WTC11 (cell line): ENCODE measurements around the gene NPIPB4.
"Not testable (repeated sequence)": the region's sequence is repeated elsewhere in the genome, so short reads cannot be mapped to it uniquely, and the experiment has no call there.

Source experiments
- ATF3 ChIP-seq: sonication (generic); formaldehyde crosslinking; conservative IDR thresholded peaks from 2 replicates; pipeline ENCODE4 v1.8.1; 2022; ENCODE audit warnings: mild to moderate bottlenecking, missing genetic modification reagents
- CREM ChIP-seq: sonication (generic); formaldehyde crosslinking; IDR thresholded peaks from 2 replicates; pipeline ENCODE4 v1.8.1; 2022; ENCODE audit warnings: mild to moderate bottlenecking, missing genetic modification reagents, moderate library complexity
- CTCF ChIP-seq: fragments of 200-600 bp; IDR thresholded peaks from 2 replicates; pipeline ENCODE4 v1.8.0; 2022; ENCODE audit warnings: antibody characterized with exemption
- FOXP1 ChIP-seq: sonication (generic); formaldehyde crosslinking; IDR thresholded peaks from 2 replicates; pipeline ENCODE4 v1.8.0; 2022; ENCODE audit warnings: missing genetic modification reagents, mild to moderate bottlenecking, moderate library complexity, borderline replicate concordance
- GABPB1 ChIP-seq: sonication (generic); formaldehyde crosslinking; IDR thresholded peaks from 2 replicates; pipeline ENCODE4 v1.8.1; 2023; ENCODE audit warnings: mild to moderate bottlenecking, missing genetic modification reagents
- HMGXB4 ChIP-seq: sonication (generic); formaldehyde crosslinking; IDR thresholded peaks from 2 replicates; pipeline ENCODE4 v1.8.1; 2023; ENCODE audit warnings: mild to moderate bottlenecking, moderate library complexity, missing genetic modification reagents
- IRF2 ChIP-seq: sonication (generic); formaldehyde crosslinking; IDR thresholded peaks from 2 replicates; pipeline ENCODE4 v1.8.0; 2022; ENCODE audit warnings: low read depth, missing genetic modification reagents, borderline replicate concordance
- PRDM15 ChIP-seq: sonication (generic); formaldehyde crosslinking; IDR thresholded peaks from 2 replicates; pipeline ENCODE4 v1.8.0; 2022; ENCODE audit warnings: missing genetic modification reagents
- PREB ChIP-seq: sonication (generic); formaldehyde crosslinking; IDR thresholded peaks from 2 replicates; pipeline ENCODE4 v1.8.1; 2022; ENCODE audit warnings: mild to moderate bottlenecking, missing genetic modification reagents, moderate library complexity, borderline replicate concordance
- ZBTB21 ChIP-seq: sonication (generic); formaldehyde crosslinking; IDR thresholded peaks from 2 replicates; pipeline ENCODE4 v1.8.1; 2023; ENCODE audit warnings: mild to moderate bottlenecking, missing genetic modification reagents, borderline replicate concordance
- ZNF263 ChIP-seq: sonication (generic); formaldehyde crosslinking; IDR thresholded peaks from 2 replicates; pipeline ENCODE4 v1.8.1; 2022; ENCODE audit warnings: low read depth, mild to moderate bottlenecking, moderate library complexity, missing genetic modification reagents
- TF ChIP-seq, protein P1 (sequence below): sonication (generic); formaldehyde crosslinking; IDR thresholded peaks from 2 replicates; pipeline ENCODE4 v1.8.1; 2023; ENCODE audit warnings: mild to moderate bottlenecking, missing genetic modification reagents, moderate library complexity
- TF ChIP-seq, protein P2 (sequence below): sonication (generic); formaldehyde crosslinking; IDR thresholded peaks from 2 replicates; pipeline ENCODE4 v1.8.1; 2023; ENCODE audit warnings: mild to moderate bottlenecking, missing genetic modification reagents, moderate library complexity

DNA sequence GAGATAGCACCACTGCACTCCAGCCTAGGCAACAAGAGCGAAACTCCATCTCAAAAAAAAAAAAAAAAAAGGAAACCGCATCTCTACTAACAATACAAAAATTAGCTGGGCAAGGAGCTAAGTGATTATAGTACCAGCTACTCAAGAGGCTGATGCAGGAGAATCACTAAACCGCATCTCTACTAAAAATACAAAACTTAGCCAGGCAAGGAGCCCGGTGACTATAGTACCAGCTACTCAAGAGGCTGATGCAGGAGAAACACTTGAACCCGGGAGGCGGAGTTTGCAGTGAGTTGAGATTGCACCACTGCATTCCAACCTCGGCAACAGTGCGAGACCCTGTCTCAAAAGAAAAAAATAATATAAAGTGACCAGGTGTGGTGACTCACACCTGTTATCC is 27.6 kb downstream of the NPIPB4 start:
- not testable (repeated sequence) for TF ChIP-seq CTCF; ZBTB21; HMGXB4 (CRISPR knock-in tag); CREM (CRISPR knock-in tag); FOXP1; ZNF263; PRDM15 (CRISPR knock-in tag); IRF2 (CRISPR knock-in tag); PREB (CRISPR knock-in tag); GABPB1 (CRISPR knock-in tag); ATF3 (CRISPR knock-in tag)
- TF ChIP-seq, protein P1, sequence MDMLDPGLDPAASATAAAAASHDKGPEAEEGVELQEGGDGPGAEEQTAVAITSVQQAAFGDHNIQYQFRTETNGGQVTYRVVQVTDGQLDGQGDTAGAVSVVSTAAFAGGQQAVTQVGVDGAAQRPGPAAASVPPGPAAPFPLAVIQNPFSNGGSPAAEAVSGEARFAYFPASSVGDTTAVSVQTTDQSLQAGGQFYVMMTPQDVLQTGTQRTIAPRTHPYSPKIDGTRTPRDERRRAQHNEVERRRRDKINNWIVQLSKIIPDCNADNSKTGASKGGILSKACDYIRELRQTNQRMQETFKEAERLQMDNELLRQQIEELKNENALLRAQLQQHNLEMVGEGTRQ (CRISPR knock-in tag): not testable (repeated sequence)
- TF ChIP-seq, protein P2, sequence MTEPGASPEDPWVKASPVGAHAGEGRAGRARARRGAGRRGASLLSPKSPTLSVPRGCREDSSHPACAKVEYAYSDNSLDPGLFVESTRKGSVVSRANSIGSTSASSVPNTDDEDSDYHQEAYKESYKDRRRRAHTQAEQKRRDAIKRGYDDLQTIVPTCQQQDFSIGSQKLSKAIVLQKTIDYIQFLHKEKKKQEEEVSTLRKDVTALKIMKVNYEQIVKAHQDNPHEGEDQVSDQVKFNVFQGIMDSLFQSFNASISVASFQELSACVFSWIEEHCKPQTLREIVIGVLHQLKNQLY (CRISPR knock-in tag): not testable (repeated sequence)
